HPDE6-E6E7 (cell line): Measurements from ENCODE around the gene STK33.

ENCODE experiments used
- DNase-seq: peaks from one replicate; pipeline ENCODE4 v3.0.0; 2011; ENCODE audit warnings: missing footprints; ENCODE audit errors: extremely low spot score

The STK33 gene

DNA sequence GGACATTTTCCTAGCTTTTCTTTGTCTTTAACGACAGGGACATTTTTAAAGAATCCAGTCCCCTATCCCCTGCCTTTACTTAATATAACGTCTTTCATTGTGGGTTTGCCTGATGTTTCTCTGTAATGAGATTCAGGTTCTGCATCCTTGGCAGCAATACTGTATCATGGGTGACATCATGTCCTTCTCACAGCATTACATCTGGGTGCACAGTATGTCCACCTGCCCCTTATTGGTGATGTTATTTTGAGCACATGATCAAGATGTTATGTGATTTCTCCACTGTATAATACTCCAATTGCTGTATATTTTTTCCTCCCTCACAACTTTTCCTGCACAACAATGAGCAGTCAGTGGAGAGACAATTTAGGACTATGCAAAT is 9.7 kb upstream of the STK33 start:
- no peak for DNase-seq

- DNase-seq: no peak
These were observed 7.5 kb upstream of the STK33 start for GRCh38 chr11:8601376-8602133.

- no peak for DNase-seq
These were observed 4.5 kb upstream of the STK33 start for GRCh38 chr11:8598506-8598905.

GRCh38 chr11:8597182-8597581 is 3.2 kb upstream of the STK33 start:
- peak; percentile 14 for DNase-seq

- DNase-seq: no peak
These were observed 2.5 kb upstream of the STK33 start for GRCh38 chr11:8596504-8597046.

GRCh38 chr11:8593455-8593854 is 573 bp downstream of the STK33 start:
- DNase-seq: no peak

GRCh38 chr11:8587915-8588314 is 6.1 kb downstream of the STK33 start:
- no peak for DNase-seq

GRCh38 chr11:8586805-8587204 is 7.2 kb downstream of the STK33 start:
- DNase-seq: no peak

DNA sequence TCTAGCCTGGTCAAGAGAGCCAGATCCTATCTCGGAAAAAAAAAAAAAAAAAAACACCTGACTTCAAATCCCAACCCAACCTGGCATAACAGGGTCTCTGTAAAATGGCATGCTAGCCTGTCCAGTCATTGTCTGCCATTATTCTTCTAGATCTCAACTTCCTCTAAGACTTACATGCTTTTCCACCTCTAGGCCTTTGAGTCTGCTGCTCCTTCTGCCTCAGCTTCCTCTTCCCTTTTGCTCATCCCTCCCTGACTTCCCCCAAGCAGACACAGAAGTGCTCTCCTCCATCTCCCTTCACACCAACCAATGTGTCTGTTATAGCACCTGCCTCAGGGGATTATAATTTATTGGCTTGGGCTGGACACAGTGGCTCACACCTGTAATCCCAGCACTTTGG is 7.8 kb downstream of the STK33 start:
- no peak for DNase-seq

GRCh38 chr11:8584511-8584910 is 9.5 kb downstream of the STK33 start:
- DNase-seq: no peak

DNA sequence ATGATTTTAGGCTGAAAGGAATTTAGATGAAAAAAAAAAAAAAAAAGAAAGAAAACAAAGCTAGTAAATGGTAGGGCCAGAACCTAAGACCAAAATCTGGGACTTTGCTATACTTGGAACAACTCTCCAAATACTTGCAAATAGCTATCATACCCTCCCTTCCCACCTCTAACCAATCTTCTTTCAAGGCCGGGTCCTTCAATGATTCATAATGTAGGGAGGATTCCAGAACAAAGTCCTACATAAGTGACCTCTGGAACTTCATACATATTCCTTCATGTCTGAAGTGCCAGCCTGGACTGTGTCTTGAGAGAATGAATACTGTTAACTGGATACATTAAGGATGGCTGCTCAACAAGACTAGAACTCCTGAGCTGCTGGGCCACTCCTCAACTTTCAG is 9.9 kb downstream of the STK33 start:
- DNase-seq: no peak

GRCh38 chr11:8581300-8581699 is 12.7 kb downstream of the STK33 start:
- no peak for DNase-seq

DNA sequence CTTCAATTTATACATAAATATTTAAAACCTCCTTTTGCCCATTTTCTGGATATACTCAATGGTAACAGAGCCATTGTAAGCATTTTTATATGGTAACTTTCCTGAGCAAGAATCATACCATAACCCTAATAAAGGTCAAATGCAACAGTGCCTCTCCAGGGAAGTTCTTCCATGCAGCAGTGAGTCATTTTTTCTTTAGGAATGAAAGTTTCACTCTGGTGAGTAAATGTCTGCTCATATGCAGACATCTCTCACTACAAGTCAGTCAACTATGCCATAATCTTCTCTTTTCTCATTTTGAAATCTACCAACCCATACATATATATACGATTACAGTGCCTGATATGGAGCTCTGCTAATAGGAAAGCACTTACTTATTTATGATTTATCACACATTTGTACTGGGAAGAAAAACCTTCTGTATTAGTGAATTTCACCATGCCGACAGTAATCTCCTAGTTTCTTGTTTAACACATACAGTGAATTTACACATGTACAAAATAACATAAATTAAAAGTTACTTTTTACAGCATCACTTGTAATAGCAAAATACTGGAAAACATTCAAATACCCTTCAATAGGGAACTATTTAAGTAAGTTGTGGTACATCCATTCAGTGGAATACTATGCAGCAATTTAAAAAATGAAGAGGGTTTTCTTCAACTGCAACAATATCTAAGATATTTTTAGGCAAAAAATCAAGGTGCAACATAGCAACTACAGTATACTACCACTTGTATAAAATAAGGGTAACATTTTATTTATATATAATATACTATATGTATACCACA is 16.0 kb downstream of the STK33 start:
- no peak for DNase-seq

DNA sequence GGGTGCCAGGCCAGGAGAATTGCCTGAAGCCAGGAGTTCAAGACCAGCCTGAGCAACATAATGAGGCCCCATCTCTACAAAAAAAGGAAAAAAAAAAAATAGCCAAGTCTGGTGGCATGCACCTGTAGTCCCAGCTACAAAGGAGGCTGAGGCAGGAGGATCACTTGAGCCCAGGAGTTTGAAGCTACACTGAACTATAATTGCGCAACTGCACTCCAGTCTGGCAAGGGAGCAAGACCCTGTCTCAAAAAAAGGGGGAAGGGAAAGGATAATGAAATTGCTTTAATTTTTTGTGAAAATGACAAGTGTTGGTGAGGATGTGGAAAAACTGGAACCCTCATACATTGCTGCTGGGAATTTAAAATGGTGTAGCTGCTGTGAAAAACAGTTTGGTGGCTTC is 19.2 kb downstream of the STK33 start:
- DNase-seq: no peak

DNA sequence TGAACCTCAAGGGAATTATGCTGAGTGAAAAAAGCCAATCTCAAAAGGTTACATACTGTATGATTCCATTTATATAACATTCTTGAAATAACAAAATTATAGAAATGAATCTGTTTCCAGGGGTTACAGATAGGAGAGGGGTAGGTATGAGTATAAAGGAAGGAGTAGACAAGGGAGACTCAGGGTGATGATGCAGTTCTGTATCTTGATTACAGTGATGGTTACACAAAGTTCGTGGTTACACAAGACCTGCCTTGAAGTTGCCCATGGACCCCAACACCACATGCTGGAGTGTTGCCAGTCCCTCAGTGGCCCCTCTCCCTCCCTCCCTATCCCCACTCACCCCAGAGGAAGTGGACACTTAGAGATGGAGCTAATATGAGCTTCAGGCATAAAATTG is 20.3 kb downstream of the STK33 start:
- DNase-seq: no peak

GRCh38 chr11:8567602-8568198 is 26.3 kb downstream of the STK33 start:
- peak; percentile 20 for DNase-seq

DNA sequence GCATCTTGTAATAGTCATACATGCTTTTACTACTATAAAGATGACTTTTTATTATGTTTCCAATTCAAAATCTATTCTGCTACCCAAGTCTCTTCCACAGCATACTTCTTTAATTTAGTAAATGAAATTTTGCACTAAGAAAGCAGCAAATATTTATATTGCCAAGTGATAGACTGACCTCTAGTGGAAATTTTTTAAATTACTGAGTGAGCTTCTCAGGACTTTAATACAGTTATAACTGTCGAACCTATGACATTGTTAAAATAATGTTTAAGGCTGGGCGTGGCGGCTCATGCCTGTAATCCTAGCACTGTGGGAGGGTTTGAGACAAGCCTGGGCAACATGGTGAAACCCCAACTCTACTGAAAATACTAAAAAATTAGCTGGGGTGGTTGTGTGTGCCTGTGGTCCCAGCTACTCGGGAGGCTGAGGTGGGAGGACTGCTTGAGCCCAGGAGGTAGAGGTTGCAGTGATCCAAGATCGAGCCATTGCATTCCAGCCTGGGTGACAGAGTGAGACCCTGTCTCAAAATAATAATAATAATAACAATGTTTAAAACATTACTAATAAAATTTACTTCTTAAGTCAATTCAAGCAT is 27.3 kb downstream of the STK33 start:
- DNase-seq: no peak

- DNase-seq: no peak
These were observed 29.5 kb downstream of the STK33 start for GRCh38 chr11:8564526-8564925.

GRCh38 chr11:8561461-8561860 is 32.6 kb downstream of the STK33 start:
- DNase-seq: no peak

- DNase-seq: no peak
These were observed 35.6 kb downstream of the STK33 start for GRCh38 chr11:8558436-8558835.

DNA sequence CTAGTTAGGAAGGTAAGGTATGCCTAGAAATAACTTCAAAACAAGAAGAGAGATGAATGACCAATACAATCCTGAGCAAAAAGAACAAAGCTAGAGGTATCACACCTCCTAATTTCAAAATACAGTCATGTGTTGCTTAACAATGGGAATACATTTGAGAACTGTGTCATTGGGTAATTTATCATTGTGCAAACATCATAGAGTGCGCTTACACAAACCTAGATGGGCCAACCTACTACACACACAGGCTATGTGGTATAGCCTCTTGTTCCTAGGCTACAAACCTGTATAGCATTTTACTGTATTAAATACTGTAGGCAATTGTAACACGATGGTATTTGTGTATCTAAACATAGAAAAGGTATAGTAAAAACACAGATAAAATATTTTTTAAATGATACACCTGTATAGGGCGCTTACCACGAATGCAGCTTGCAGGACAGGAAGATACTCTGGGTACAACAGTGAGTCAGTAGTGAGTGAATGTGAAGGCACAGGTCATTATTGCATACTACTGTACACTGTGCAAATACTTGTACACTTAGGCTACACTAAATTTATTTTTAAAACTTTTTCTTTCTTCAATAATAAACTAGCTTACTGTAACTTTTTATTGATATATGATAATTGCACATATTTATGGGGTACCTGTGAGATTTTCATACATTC is 48.2 kb downstream of the STK33 start:
- no peak for DNase-seq

DNA sequence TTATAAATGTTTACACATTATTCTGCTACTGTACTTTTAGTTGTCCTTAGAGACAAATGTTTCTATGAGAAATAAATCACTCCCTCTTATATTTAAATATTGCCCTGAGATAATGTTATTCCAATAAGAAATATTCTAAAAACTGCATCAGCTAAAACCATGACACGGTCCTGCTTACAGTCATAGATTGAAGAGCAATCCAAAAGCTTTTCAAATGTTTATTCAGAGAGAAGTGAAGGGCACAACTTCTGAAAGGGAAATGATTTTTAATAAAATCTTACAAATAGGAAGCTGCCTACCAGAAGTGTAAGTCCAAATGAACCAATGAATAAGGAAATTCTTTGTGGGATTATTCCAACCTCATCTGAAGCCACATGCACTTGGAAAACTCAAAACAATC is 49.2 kb downstream of the STK33 start:
- DNase-seq: no peak
